Measurements from ENCODE around the gene DCAF7.

DNA sequence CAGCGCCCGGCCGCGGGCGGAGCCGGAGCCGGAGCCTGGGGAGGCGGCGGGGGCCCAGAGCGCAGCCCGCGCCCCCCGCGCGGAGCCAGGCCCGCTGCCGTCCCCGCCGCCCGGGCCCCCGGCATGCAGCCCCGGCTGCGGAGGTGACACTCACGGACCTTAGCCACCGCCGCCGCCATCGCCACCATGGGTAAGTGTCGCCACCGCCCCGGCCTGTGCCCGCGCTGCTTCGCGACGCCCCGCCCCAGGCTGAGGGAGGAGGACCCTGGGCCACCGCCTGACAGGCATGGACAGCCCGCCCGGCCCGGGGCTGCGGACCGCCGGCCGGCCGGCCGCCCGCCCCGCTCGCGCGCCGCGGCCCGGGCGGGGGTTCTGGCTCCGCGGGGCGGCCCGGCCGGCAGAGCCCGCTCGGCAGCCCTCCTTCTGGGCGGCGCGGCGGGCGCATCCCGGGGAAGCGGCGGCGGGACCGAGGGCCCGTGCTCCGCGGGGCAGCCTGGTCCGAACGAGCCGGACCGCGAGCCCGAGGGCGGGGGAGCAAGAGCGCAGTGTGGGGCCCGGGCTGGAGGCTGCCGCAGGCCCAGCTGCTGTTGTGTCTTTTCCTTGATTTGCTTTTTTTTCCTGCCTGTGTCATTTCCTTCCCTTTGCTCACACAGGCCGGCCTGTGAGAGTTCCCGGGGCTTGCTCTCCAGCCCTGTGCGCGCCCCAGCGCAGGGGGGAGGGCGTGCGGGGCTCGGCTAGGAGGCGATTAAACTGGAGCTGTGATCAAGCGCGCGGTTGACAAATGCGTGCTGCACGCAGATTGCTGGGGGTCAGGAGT, 72.5 kb downstream of the DCAF7 start:
- TF ChIP-seq ZNF274 (IDR thresholded peaks at IDR 0.05; ENCODE audit: low read depth, low read length) (no peak), YY1 (IDR thresholded peaks at IDR 0.05; ENCODE audit: insufficient read depth, insufficient read length) (no peak)

Data from NT2/D1 (cell line).